NCI-H345 treated with DMSO at 0.1 percent for 48 hours (cell line): Measurements from ENCODE around the gene SPO11.
A peak's percentile ranks its signal among the peaks of the same experiment; 100 is the strongest.

Experiments used
- DNase-seq: peaks from one replicate; lab custom pipeline; 2025; ENCODE audit not compliant: unreplicated experiment; lab: John Stamatoyannopoulos, UW

The SPO11 gene

DNA sequence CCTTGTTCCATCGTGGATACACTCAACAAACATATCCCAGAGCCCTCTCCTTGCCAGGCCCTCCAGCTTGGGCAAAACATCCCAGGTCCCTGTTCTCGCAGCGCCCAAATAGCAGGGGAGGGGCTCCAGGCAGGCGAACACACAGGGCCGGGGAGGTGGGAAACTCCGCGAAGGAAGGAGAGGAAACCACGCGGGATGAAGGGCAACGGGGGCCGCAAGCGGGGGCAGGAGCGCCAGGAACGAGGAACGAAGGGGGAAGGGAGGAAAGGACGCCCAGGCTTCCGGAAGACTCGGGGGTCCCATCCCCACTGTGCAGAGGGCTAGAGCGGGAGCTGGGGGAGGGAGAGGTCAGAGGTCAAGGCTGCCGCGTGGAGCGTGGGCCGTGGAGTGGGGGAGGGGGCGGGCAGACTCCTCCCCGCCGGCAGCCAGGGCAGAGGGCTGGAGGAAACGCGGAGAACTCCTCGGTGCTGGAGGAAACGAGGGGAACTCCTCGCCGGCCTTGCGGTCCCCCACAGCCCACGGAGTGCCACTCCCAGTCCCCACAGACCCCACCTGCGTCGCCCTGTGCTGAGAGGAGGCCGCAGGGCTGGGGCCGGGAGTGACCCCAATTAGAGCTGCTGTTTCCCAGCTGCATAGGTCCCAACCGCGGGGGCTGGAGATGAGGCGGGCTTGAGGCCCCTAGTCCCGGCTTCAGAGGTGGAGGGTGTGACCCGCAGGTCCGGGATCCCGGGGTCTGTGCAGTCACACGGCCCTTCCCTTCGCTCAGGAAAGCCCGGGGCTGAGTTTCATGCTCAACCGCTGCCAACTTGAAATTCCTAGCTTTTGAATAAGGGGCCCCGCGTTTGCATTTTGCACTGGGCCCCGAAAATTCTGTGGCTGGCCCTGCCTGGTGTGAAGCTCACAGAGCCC lies 60.3 kb downstream of the SPO11 start:
- DNase-seq, result no peak

- peak; percentile 39 for DNase-seq
Measured at GRCh38 chr20:57390604-57391438, 61.2 kb downstream of the SPO11 start, which contains the start of gene RBM38. Gene RBM38, plus strand, starts transcription at chr20:57391396. Its CDS starts 186 bp downstream, at chr20:57391582.

GRCh38 chr20:57391439-57392301 lies 62.1 kb downstream of the SPO11 start:
- no peak for DNase-seq

DNA sequence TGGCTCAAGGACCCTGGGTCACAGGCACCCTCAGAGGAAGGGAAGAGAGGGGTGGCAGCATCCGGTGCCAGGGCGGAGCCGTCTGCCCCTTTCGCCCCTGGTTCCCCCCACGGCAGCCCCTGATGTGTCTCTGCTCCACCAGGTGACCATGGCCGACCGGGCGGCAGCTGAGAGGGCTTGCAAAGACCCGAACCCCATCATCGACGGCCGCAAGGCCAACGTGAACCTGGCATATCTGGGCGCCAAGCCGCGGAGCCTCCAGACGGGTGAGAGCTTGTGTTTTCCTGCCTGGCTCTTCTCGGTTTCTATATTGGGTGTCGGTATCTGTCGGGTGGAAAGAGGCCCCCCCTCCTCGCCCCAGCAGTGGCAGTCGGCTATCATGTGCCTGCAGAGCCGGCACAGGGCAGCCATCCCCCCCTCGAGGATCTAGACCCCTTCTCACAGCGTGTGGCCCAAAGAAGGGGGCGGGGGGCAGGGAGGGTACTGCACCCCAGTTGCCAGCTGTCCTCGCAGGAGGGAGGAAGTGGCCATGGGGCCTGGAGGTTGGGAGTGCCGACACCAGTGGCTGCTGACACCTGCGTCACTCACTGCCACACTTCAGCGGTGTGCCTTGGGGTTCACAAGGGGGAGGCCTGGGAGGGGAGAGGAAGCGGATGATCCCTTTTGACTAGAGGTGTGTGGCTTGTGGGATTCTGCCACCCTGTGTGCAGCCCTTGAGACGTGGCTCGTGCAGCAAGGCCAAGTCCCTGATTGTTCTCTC lies 63.1 kb downstream of the SPO11 start:
- no peak for DNase-seq
